Neuron (in vitro differentiated cells): ENCODE results near the gene CMKLR1.

Source experiments
- H2AFZ ChIP-seq: one replicate; pipeline ENCODE4 v1.6.1; 2013; ENCODE audit warnings: low read depth, mild to moderate bottlenecking, inconsistent platforms, low read length, moderate library complexity
- H3K27me3 ChIP-seq: one replicate; pipeline ENCODE4 v1.6.1; 2013; ENCODE audit warnings: low read length; ENCODE audit not compliant: insufficient read depth
- H3K36me3 ChIP-seq: one replicate; pipeline ENCODE4 v1.6.1; 2013; ENCODE audit warnings: low read length; ENCODE audit not compliant: insufficient read depth
- H3K4me1 ChIP-seq: one replicate; pipeline ENCODE4 v1.6.1; 2013; ENCODE audit warnings: low read length; ENCODE audit not compliant: insufficient read depth
- H3K4me3 ChIP-seq: 2 replicates; pipeline ENCODE4 v1.5.1; 2013; ENCODE audit warnings: mild to moderate bottlenecking, low read length, moderate library complexity
- H3K9me3 ChIP-seq: one replicate; pipeline ENCODE4 v1.6.1; 2013; ENCODE audit warnings: low read length

The CMKLR1 gene

GRCh38 chr12:108338915-108339657 lies at the start of gene CMKLR1:
CMKLR1 (minus strand) TSS chr12:108339311; CDS start chr12:108293591, 45,720 bp downstream.
- Histone ChIP-seq H3K4me3 (no peak within 1 kb of the TSS), H3K36me3 (no peaks in the 10 kb centered on the region), H2AFZ (no peak within 1 kb of the TSS), H3K9me3 (no peaks in the 10 kb centered on the region), H3K27me3 (peaks cover 4% of the 10 kb centered on the region), H3K4me1 (no peaks in the 10 kb centered on the region)

GRCh38 chr12:108387771-108388170 lies 48.7 kb upstream of the CMKLR1 start:
- H3K4me1 ChIP-seq: no peaks in the 10 kb centered on the region
- H3K4me3 ChIP-seq: no peak overlapping the region
- H3K36me3 ChIP-seq: no peaks in the 10 kb centered on the region
- H2AFZ ChIP-seq: no peak overlapping the region
- no peaks in the 10 kb centered on the region for H3K27me3 ChIP-seq
- H3K9me3 ChIP-seq: no peaks in the 10 kb centered on the region

- H3K9me3 ChIP-seq: no peaks in the 10 kb centered on the region
- no peaks in the 10 kb centered on the region for H3K27me3 ChIP-seq
- no peak overlapping the region for H3K4me3 ChIP-seq
- H2AFZ ChIP-seq: no peak overlapping the region
- H3K4me1 ChIP-seq: no peaks in the 10 kb centered on the region
- H3K36me3 ChIP-seq: no peaks in the 10 kb centered on the region
These were observed 47.7 kb upstream of the CMKLR1 start for GRCh38 chr12:108386709-108387360.

GRCh38 chr12:108382437-108382801 lies 43.3 kb upstream of the CMKLR1 start:
- Histone ChIP-seq H3K36me3 (no peaks in the 10 kb centered on the region), H3K9me3 (no peaks in the 10 kb centered on the region)

GRCh38 chr12:108381787-108382436 lies 42.8 kb upstream of the CMKLR1 start:
- Histone ChIP-seq H3K27me3 (no peaks in the 10 kb centered on the region), H2AFZ (no peak overlapping the region), H3K9me3 (no peaks in the 10 kb centered on the region), H3K36me3 (no peaks in the 10 kb centered on the region), H3K4me1 (no peaks in the 10 kb centered on the region), H3K4me3 (no peak overlapping the region)

More at GRCh38 chr12:108382437-108382801, 43.3 kb upstream of the CMKLR1 start:
- no peak overlapping the region for H3K4me3 ChIP-seq
- no peaks in the 10 kb centered on the region for H3K27me3 ChIP-seq
- H2AFZ ChIP-seq: no peak overlapping the region
- no peaks in the 10 kb centered on the region for H3K4me1 ChIP-seq

- Histone ChIP-seq H2AFZ (no peak overlapping the region), H3K9me3 (no peaks in the 10 kb centered on the region), H3K27me3 (no peaks in the 10 kb centered on the region), H3K4me3 (no peak overlapping the region), H3K36me3 (no peaks in the 10 kb centered on the region), H3K4me1 (no peaks in the 10 kb centered on the region)
These were observed 41.3 kb upstream of the CMKLR1 start for GRCh38 chr12:108380382-108380781.

- H3K36me3 ChIP-seq: no peaks in the 10 kb centered on the region
These were observed 40.7 kb upstream of the CMKLR1 start for GRCh38 chr12:108379823-108380222.

GRCh38 chr12:108378926-108379325 lies 39.8 kb upstream of the CMKLR1 start:
- Histone ChIP-seq H3K27me3 (no peaks in the 10 kb centered on the region), H3K36me3 (no peaks in the 10 kb centered on the region), H3K9me3 (no peaks in the 10 kb centered on the region), H2AFZ (no peak overlapping the region), H3K4me3 (no peak overlapping the region), H3K4me1 (no peaks in the 10 kb centered on the region)

More at GRCh38 chr12:108379823-108380222, 40.7 kb upstream of the CMKLR1 start:
- H3K4me1 ChIP-seq: no peaks in the 10 kb centered on the region
- H3K9me3 ChIP-seq: no peaks in the 10 kb centered on the region
- H3K4me3 ChIP-seq: no peak overlapping the region
- H3K27me3 ChIP-seq: no peaks in the 10 kb centered on the region
- H2AFZ ChIP-seq: no peak overlapping the region

- Histone ChIP-seq H3K4me1 (no peaks in the 10 kb centered on the region), H3K9me3 (no peaks in the 10 kb centered on the region), H3K4me3 (no peak overlapping the region), H3K36me3 (no peaks in the 10 kb centered on the region), H2AFZ (no peak overlapping the region), H3K27me3 (no peaks in the 10 kb centered on the region)
These were observed 38.1 kb upstream of the CMKLR1 start for GRCh38 chr12:108377260-108377659.

- no peaks in the 10 kb centered on the region for H3K27me3 ChIP-seq
- no peak overlapping the region for H3K4me3 ChIP-seq
- no peaks in the 10 kb centered on the region for H3K9me3 ChIP-seq
- no peak overlapping the region for H2AFZ ChIP-seq
- no peaks in the 10 kb centered on the region for H3K4me1 ChIP-seq
- no peaks in the 10 kb centered on the region for H3K36me3 ChIP-seq
These were observed 37.0 kb upstream of the CMKLR1 start for GRCh38 chr12:108375986-108376663.

GRCh38 chr12:108374596-108375320 lies 35.6 kb upstream of the CMKLR1 start:
- H3K4me3 ChIP-seq: no peak overlapping the region
- H3K9me3 ChIP-seq: no peaks in the 10 kb centered on the region
- no peaks in the 10 kb centered on the region for H3K36me3 ChIP-seq
- H3K4me1 ChIP-seq: no peaks in the 10 kb centered on the region
- no peaks in the 10 kb centered on the region for H3K27me3 ChIP-seq
- no peak overlapping the region for H2AFZ ChIP-seq

GRCh38 chr12:108373111-108373510 lies 34.0 kb upstream of the CMKLR1 start:
- H3K4me3 ChIP-seq: no peak overlapping the region
- no peaks in the 10 kb centered on the region for H3K27me3 ChIP-seq
- no peaks in the 10 kb centered on the region for H3K4me1 ChIP-seq

More at GRCh38 chr12:108373111-108373510, 34.0 kb upstream of the CMKLR1 start:
- Histone ChIP-seq H3K36me3 (no peaks in the 10 kb centered on the region), H3K9me3 (no peaks in the 10 kb centered on the region), H2AFZ (no peak overlapping the region)
